ENCODE data around the gene EYA3. TPM values are rescaled to one million over a fixed set of nuclear protein-coding genes. Genes with fewer than 3 reads are reported as not detected.

The EYA3 gene
- total and polyA plus RNA-seq, 7 donors: 3.6 to 15.3 (median 13.1) TPM

- Histone ChIP-seq H3K4me3 (peak overlapping the region; percentile 11), H3K9me3 (no peaks in the 10 kb centered on the region), H3K27ac (peak overlapping the region; percentile 74), H3K27me3 (ENCODE audit: insufficient read depth in 3 of 3, low read length in 2 of 3) (no peaks in the 10 kb centered on the region), H3K4me1 (peaks cover 48% of the 10 kb centered on the region), H3K36me3 (ENCODE audit: insufficient read depth in 1 of 2, low read depth in 1 of 2) (peaks cover 0 to 17% of the 10 kb centered on the region in 2 donors)
- intact Hi-C loops (cut with DNase I): no loop called here
- TF ChIP-seq CTCF (IDR thresholded peaks at IDR 0.05): no peak
- peak; percentile 70 to 87 (median 75) for ATAC-seq
- DNase-seq: no peak
- 60 to 75% (median 64%) methylated on average over 8 of the region's 8 CpGs for whole genome bisulfite sequencing, 3 donors
Observed at GRCh38 chr1:28078680-28079626, 9.5 kb downstream of the EYA3 start.

- Histone ChIP-seq H3K9me3 (no peaks in the 10 kb centered on the region), H3K27me3 (ENCODE audit: insufficient read depth in 3 of 3, low read length in 2 of 3) (no peaks in the 10 kb centered on the region), H3K4me1 (peaks cover 51% of the 10 kb centered on the region), H3K4me3 (peak overlapping the region; percentile 11), H3K36me3 (ENCODE audit: insufficient read depth in 1 of 2, low read depth in 1 of 2) (peaks cover 0 to 17% of the 10 kb centered on the region in 2 donors), H3K27ac (peak overlapping the region; percentile 74)
- TF ChIP-seq CTCF (IDR thresholded peaks at IDR 0.05): no peak
- intact Hi-C loops (cut with DNase I): no loop called here
- ATAC-seq (peak; percentile 58 to 83 (median 76)), DNase-seq (no peak)
- WGBS, 3 donors: 65 to 78% (median 65%) methylated on average over 4 of the region's 4 CpGs
Observed at GRCh38 chr1:28078262-28078661, 10.1 kb downstream of the EYA3 start.

DNA sequence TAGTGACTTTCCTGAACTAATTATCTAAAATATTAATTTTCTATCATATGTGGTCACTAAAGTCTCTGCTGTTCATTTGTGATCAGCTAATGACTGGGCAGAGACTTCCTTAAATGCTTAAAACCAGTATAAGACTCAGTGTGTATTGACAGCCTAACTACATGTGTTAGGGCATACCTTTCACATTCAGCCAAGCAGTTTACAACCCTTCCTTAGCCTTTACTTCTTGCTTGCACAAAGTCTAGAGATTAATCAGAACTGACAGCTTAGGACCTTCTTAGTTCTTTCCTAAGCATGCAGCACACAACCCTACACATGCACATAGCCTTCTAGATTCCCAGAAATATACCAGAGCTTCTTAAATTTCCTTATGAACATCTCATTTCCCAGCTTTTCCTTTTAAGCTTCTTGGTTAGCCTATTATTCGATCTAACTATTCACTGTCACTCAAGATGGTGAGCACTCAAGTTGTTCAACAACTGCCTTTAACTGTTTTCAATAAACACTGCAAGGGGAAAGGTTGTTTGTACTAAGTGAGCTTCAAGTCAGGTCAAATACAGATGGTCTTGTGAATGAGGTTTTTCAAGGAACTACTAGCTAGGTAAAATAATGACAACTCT lies 13.4 kb downstream of the EYA3 start:
- H3K27me3 ChIP-seq (ENCODE audit: insufficient read depth in 3 of 3, low read length in 2 of 3): no peaks in the 10 kb centered on the region
- H3K9me3 ChIP-seq: no peaks in the 10 kb centered on the region
- ATAC-seq (no peak), DNase-seq (no peak)
- TF ChIP-seq CTCF (IDR thresholded peaks at IDR 0.05): no peak
- H3K4me1 ChIP-seq: peaks cover 57% of the 10 kb centered on the region
- no peak overlapping the region for H3K4me3 ChIP-seq
- intact Hi-C loops (cut with DNase I): no loop called here
- 86 to 96% (median 91%) methylated on average over 1 of the region's 1 CpG for WGBS, 3 donors
- peak overlapping the region; percentile 11 for H3K27ac ChIP-seq
- peaks cover 0 to 10% of the 10 kb centered on the region in 2 donors for H3K36me3 ChIP-seq (ENCODE audit: insufficient read depth in 1 of 2, low read depth in 1 of 2)

DNA sequence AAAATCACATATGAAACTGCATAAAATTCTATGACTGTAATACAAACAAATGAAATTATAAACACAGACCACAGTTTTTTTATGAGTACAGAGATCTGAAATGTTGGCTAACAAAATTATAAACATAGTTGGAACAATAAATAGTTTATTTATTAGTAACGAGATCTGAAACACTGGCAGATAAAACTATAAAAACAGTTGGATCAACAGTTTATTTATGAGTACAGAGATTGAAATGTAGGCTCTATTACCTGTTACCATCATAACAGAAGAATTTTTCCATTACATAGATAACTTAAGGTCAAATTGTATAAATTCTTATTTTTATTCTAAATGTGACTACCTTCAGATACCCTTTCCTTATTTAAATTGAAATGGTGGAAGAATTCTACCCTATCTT lies 14.5 kb downstream of the EYA3 start:
- no peak overlapping the region for H3K4me3 ChIP-seq
- H3K27me3 ChIP-seq (ENCODE audit: insufficient read depth in 3 of 3, low read length in 2 of 3): no peaks in the 10 kb centered on the region
- H3K9me3 ChIP-seq: no peaks in the 10 kb centered on the region
- no peaks in the 10 kb centered on the region for H3K36me3 ChIP-seq (ENCODE audit: insufficient read depth in 1 of 2, low read depth in 1 of 2)
- peaks cover 51% of the 10 kb centered on the region for H3K4me1 ChIP-seq
- DNase-seq: no peak
- 33 to 57% (median 49%) methylated on average over 1 of the region's 1 CpG for WGBS, 3 donors
- no peak overlapping the region for H3K27ac ChIP-seq
- no peak for ATAC-seq
- intact Hi-C loops (cut with DNase I): no loop called here
- no peak for TF ChIP-seq CTCF (IDR thresholded peaks at IDR 0.05)

Measured in psoas muscle (tissue), 8 donors.